Heart left ventricle (tissue), 16 donors: Measurements from ENCODE around the gene ZNF557. TPM values are rescaled to one million over a fixed set of nuclear protein-coding genes. Genes with fewer than 3 reads are reported as not detected.
"Not testable (repeated sequence)": the region's sequence is repeated elsewhere in the genome, so short reads cannot be mapped to it uniquely, and the experiment has no call there.

Experiments
- ATAC-seq, 4 donors: fragments of 200-7000 bp; cut with Tn5 transposase; one replicate each; pipeline ENCODE4 v1.9.1; 2020 to 2022; ENCODE audit warnings: moderate library complexity in 4 of 4, mild to moderate bottlenecking in 3 of 4, moderate number of reproducible peaks in 1 of 4
- DNase-seq, 5 donors: peaks; one replicate each; pipeline ENCODE4 v3.0.0-alpha.2; 2020
- H3K27ac ChIP-seq, 12 donors: fragments of 200-600 bp; sonication (generic) in 4 of 12; one replicate each; pipeline versions ENCODE4 v1.5.0 to v1.8.0; 2016 to 2022; ENCODE audit warnings: mild to moderate bottlenecking in 2 of 12
- H3K27me3 ChIP-seq, 9 donors: fragments of 200-600 bp; sonication (generic) in 2 of 9; one replicate each; pipeline versions ENCODE4 v1.5.1 to v1.8.0; 2016 to 2022; ENCODE audit warnings: mild to moderate bottlenecking in 3 of 9
- H3K36me3 ChIP-seq, 9 donors: fragments of 200-600 bp; sonication (generic) in 2 of 9; one replicate each; pipeline versions ENCODE4 v1.5.0 to v1.8.0; 2018 to 2022; ENCODE audit warnings: mild to moderate bottlenecking in 2 of 9
- H3K4me1 ChIP-seq, 12 donors: fragments of 200-600 bp; sonication (generic) in 4 of 12; one replicate each; pipeline versions ENCODE4 v1.5.0 to v1.8.0; 2016 to 2022; ENCODE audit warnings: mild to moderate bottlenecking in 3 of 12
- H3K4me3 ChIP-seq, 12 donors: fragments of 200-600 bp; sonication (generic) in 4 of 12; one replicate each; pipeline versions ENCODE4 v1.5.0 to v1.8.0; 2017 to 2022; ENCODE audit warnings: mild to moderate bottlenecking in 9 of 12, moderate library complexity in 4 of 12
- H3K9me3 ChIP-seq, 12 donors: fragments of 200-600 bp; sonication (generic) in 4 of 12; one replicate each; pipeline versions ENCODE4 v1.5.0 to v1.8.0; 2016 to 2022; ENCODE audit warnings: mild to moderate bottlenecking in 1 of 12
- POLR2A ChIP-seq, 2 donors: fragments of 450-650 bp; IDR thresholded peaks; one replicate each; pipeline ENCODE4 v1.6.1; 2017; ENCODE audit warnings: antibody characterized with exemption in 2 of 2, mild to moderate bottlenecking in 2 of 2, moderate library complexity in 2 of 2
- WGBS, 4 donors: extraction: QIAGEN DNeasy Blood & Tissue Kit in 2 of 4; methylation state at CpG; one replicate each; pipeline versions ENCODE4 v1.1.5 to v1.1.7; 2013 to 2018; 5-methylcytosine and 5-hydroxymethylcytosine counted together
- intact Hi-C, 10 donors: fragments of 100-400 bp; cut with DNase I; formaldehyde crosslinking; loops; one replicate each; pipeline versions ENCODE4 v1.11.1 to v1.14.2; 2022
- polyA plus RNA-seq, 2 donors: library from polyadenylated mRNA; stranded (reverse); fragments of 200-250 nt; gene quantifications; one replicate each; pipeline ENCODE4 v1.2.3, GENCODE V29; 2013
- total RNA-seq, 9 donors: library from RNA; depleted of rRNA in 2 of 9; stranded (reverse); fragments of >200 nt in 2 of 9; fragmentation: NEBNext Ultra II Directional in 3 of 9; extraction: Animal tissue kit (Norgen Biotek cat#: 25700) in 3 of 9; gene quantifications; one replicate each; pipeline versions ENCODE4 v1.1.0 to v1.2.4, GENCODE V29; 2016 to 2023
- TF ChIP-seq, protein P1 (sequence below), 12 donors: fragments of 200-600 bp; sonication (generic) in 4 of 12; IDR thresholded peaks; one replicate each; pipeline versions ENCODE4 v1.5.0 to v1.8.0; 2018 to 2022; ENCODE audit warnings: antibody characterized with exemption in 12 of 12, mild to moderate bottlenecking in 5 of 12
- donor health status: ischemic (EF 13 %, LVEDD 7.1; RV severe dilation, severe dysfunction).
- donor health status: healthy with polysubstance abuse.
- donor health status: DM: no; HTN: yes; CAD: no.
- donor health status: DM: no; HTN: no; CAD: no.
- donor health status: ischemic (EF 25% LVEDD 6.9; RV normal size, moderate dysfunction).
- donor health status: ischemic (EF 25% LVEDD 5.7; RV mildly dilated, moderate dysfunction).
- donor health status: healthy.
- donor health status: DM: yes; HTN: yes; CAD: no.
- donor health status: ischemic (EF 35%, LVEDD 5.7; RV mildly dilated, moderate dysfunction).
- donor health status: nonischemic (EF 11% LVEDD 7.7; RV severe dilation, severe dysfunction).
- donor health status: DM: yes; HTN: yes; CAD: no.
- donor health status: PGD.
- donor health status: ischemic (EF 29% LVEDD 5.4; RV normal size, mild dysfunction).
- donor health status: nonischemic (EF 23%, LVEDD 6.1; RV moderate dilation, normal function).

The ZNF557 gene
- total and polyA plus RNA-seq, 11 donors: 1.9 to 7.1 (median 3.7) TPM

DNA sequence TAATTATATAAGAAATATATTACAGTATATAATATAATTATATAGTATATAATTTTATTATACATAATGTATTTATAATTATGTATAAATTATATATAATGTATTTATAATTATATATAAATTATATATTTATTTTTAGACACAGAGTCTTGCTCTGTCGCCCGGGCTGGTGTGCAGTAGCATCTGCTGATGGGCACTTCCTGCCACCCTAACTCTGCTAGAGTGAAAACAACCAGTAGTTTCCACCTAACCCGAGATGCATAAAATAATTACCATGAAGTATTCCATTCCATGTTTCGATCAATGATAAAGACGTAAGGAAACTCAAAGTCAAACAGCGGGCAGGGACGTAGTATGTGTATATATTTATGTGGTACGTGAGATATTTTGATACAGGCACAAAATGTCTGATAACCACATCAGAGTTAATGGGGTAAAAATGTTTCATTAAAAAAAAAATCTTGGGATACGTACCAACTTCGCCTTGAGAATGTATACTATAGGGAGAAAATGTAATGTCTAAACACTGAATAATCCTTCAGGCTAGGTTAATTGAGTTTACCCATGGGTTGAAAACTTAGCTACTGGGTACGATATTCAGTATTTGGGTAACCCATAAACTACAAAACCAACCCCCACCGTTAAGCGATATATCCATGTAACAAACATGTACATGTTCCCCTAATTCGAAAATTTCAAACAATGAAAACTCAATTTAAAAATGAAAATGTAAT lies 14.7 kb upstream of the ZNF557 start:
- H3K36me3 ChIP-seq, H3K27ac ChIP-seq, DNase-seq, H3K4me3 ChIP-seq, H3K4me1 ChIP-seq, H3K27me3 ChIP-seq, intact Hi-C loops, H3K9me3 ChIP-seq, ATAC-seq: not testable (repeated sequence)
- WGBS, 4 donors: 92 to 96% (median 94%) methylated on average over 10 to 14 of the region's 14 CpGs

DNA sequence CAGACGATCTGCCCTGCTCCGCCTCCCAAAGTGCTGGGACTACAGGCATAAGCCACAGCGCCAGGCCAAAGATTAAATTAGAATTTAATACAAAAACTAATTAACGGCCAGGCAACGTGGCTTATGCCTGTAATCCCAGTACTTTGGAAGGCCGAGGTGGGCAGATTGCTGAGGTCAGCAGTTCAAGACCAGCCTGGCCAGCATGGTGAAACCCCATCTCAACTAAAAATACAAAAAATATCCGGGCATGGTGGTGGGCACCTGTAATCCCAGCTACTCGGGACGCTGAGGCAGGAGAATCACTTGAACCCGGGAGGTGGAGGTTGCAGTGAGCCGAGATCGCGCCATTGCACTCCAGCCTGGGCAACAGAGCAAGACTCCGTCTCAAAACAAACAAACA lies 13.8 kb upstream of the ZNF557 start:
- H3K9me3 ChIP-seq, H3K36me3 ChIP-seq, H3K27ac ChIP-seq, intact Hi-C loops, DNase-seq, H3K27me3 ChIP-seq, H3K4me3 ChIP-seq, H3K4me1 ChIP-seq, ATAC-seq: not testable (repeated sequence)
- 91 to 95% (median 92%) methylated on average over 12 to 13 of the region's 14 CpGs for WGBS, 4 donors

DNA sequence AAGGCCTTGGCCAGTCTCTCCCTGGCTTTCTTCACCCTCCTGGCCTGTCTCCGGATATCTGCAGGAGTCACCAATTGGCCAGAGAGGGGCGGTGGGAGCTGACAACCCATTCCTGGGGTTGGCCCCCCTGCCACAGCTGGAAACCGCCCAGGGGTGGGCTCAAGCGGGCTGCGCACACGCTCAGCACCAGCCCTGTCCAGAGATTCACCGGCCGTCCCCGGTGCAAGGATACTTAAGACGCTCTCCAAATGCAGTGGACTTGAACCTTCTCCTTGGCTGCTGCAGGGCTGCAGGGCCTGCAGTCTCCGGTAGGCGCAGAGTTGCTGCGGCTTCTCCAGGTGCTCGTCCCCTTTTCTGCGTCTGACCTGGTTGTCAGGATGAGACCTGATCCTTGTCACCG lies 13.1 kb upstream of the ZNF557 start:
- DNase-seq, H3K27me3 ChIP-seq, H3K27ac ChIP-seq, H3K9me3 ChIP-seq, H3K36me3 ChIP-seq, ATAC-seq, H3K4me3 ChIP-seq, H3K4me1 ChIP-seq, intact Hi-C loops: not testable (repeated sequence)
- WGBS, 4 donors: 81 to 86% (median 83%) methylated on average over 7 to 9 of the region's 16 CpGs

DNA sequence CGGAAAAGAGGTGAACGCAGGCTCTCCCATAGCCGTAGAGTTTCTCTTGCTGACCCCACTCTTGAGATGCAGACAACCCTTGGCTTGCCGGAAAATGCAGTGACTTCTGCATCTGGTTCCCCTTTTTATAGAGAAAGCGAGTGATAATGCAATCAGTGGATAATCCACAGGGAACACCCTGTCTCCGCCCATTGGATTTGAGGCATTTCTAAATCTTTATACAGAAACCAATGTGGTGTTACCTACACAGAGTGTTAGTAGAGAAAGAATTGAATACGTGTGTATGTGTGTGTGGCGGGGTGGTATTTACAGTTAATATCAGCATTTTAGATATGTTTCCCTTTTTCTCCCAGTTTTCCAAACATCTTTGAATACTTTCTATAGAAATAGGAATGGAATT lies 10.9 kb upstream of the ZNF557 start, which contains the start of gene MBD3L3:
Gene MBD3L3, minus strand, starts transcription at position 101 of the 400 bp plus-strand sequence. Its CDS starts 71 bp downstream, at position 30.
- ATAC-seq, H3K27ac ChIP-seq, DNase-seq, H3K4me3 ChIP-seq, H3K4me1 ChIP-seq, H3K9me3 ChIP-seq, H3K27me3 ChIP-seq, intact Hi-C loops, H3K36me3 ChIP-seq: not testable (repeated sequence)
- WGBS, 4 donors: no CpG with 5 or more reads among the region's 8 CpGs

DNA sequence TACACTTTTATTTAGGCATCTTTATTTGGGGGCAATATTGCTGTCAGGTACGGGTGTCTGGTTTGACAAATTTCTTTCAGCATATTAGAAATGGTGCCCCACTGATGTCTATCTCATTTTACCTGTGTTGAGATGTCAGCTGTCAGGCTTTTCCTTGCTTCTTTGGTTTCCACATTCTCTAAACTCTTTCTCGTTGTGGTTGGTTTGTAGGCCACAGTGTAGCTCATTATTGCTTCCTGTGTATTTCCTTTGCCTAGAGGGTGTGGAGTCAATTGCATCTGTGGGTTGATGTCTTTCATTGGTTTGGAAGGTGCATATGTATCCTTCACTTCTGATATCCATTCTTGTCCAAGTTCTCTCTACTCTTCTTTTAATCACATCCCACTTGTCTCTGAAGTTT lies 9.5 kb upstream of the ZNF557 start:
- not testable (repeated sequence) for H3K27me3 ChIP-seq, H3K27ac ChIP-seq, H3K9me3 ChIP-seq, H3K4me1 ChIP-seq, DNase-seq, H3K36me3 ChIP-seq, ATAC-seq, H3K4me3 ChIP-seq
- intact Hi-C loops: loop anchor here in 1 of 10 donors (10.0 kb wide), 1 partner anchor 1775 kb away; the partner anchor contains the start of genes MBD3L1 and ZNF558
- 39 to 68% (median 61%) methylated on average over 1 to 2 of the region's 2 CpGs for WGBS, 4 donors

DNA sequence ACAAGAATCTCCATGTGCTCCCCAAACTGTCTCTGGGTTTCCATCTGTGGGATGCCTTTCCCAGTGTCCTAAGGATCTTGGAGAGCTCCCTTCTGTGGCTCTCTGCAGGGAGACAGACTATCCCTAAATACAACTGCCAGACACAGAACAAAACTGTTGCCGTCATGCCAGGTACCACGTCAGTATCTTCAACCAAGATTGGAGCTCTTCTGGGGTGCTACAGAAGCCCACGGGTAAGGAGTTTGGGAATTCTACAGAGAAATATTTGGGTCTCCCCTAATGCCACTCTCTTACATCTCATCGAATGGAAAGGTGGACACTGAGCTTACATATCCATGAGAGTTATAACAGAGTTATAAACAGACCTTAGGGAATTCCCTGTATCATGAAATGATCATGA lies 6.2 kb upstream of the ZNF557 start:
- no peak for DNase-seq
- ATAC-seq: no peak
- H3K9me3 ChIP-seq: peaks cover 0 to 6% (median 0%) of the 10 kb centered on the region in 12 donors
- whole genome bisulfite sequencing, 4 donors: 71 to 76% (median 74%) methylated on average over 4 of the region's 4 CpGs
- H3K4me1 ChIP-seq: no peaks in the 10 kb centered on the region
- intact Hi-C loops: loop anchor here in 1 of 10 donors (10.0 kb wide), 1 partner anchor 1771 kb away; the partner anchor contains the start of genes MBD3L1 and ZNF558
- H3K27me3 ChIP-seq: no peaks in the 10 kb centered on the region
- no peak overlapping the region for H3K4me3 ChIP-seq
- no peak overlapping the region for H3K27ac ChIP-seq
- H3K36me3 ChIP-seq: no peaks in the 10 kb centered on the region
- TF ChIP-seq POLR2A (IDR thresholded peaks at IDR 0.05): no peak
- TF ChIP-seq, protein P1, sequence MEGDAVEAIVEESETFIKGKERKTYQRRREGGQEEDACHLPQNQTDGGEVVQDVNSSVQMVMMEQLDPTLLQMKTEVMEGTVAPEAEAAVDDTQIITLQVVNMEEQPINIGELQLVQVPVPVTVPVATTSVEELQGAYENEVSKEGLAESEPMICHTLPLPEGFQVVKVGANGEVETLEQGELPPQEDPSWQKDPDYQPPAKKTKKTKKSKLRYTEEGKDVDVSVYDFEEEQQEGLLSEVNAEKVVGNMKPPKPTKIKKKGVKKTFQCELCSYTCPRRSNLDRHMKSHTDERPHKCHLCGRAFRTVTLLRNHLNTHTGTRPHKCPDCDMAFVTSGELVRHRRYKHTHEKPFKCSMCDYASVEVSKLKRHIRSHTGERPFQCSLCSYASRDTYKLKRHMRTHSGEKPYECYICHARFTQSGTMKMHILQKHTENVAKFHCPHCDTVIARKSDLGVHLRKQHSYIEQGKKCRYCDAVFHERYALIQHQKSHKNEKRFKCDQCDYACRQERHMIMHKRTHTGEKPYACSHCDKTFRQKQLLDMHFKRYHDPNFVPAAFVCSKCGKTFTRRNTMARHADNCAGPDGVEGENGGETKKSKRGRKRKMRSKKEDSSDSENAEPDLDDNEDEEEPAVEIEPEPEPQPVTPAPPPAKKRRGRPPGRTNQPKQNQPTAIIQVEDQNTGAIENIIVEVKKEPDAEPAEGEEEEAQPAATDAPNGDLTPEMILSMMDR (IDR thresholded peaks at IDR 0.05): no peak
